SHP77 treated with DMSO at 0.1 percent for 48 hours (cell line): ENCODE data around the gene GCLC.
"Not testable (repeated sequence)": the region's sequence is repeated elsewhere in the genome, so short reads cannot be mapped to it uniquely, and the experiment has no call there.

Experiments used
- DNase-seq: peaks from one replicate; lab custom pipeline; 2025; lab: John Stamatoyannopoulos, UW

The GCLC gene

DNA sequence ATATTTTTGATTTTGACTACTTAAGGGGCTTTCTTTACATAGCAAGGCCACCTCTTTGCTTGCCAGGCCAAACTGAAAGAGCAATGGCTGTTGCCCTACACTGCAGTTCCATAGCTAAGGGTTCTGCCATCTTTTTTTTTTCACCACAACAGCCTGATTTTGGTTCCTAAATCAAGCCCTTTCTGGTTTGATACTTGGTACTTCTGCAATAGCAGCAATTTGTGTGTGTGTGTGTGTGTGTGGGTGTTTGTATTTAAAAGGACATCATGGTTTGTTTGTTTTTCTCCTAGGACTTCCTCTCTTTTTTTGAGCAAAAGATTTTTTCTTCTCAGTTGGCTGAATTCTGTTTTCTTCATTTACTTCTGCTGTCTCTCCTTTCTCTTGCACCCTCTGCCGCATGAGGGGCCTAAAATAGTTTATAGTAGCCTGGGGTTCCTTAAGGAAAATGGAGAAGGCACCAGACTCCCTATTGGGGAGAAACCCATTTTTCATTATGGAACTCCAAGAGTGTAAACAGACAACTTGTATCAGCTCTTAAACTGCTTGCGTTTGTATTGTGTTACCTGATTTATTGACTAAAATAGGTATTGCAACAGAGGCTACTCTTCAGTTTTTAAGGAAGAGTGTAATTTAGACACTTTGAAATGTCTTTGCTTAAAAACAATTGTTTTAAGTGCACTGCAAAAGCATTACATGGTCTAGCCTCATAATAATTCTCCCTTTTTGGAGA, 12.2 kb upstream of the GCLC start:
- no peak for DNase-seq

GRCh38 chr6:53553600-53553999, 8.7 kb upstream of the GCLC start:
- not testable (repeated sequence) for DNase-seq

- not testable (repeated sequence) for DNase-seq
These were observed 6.8 kb upstream of the GCLC start for GRCh38 chr6:53551681-53552080.

DNA sequence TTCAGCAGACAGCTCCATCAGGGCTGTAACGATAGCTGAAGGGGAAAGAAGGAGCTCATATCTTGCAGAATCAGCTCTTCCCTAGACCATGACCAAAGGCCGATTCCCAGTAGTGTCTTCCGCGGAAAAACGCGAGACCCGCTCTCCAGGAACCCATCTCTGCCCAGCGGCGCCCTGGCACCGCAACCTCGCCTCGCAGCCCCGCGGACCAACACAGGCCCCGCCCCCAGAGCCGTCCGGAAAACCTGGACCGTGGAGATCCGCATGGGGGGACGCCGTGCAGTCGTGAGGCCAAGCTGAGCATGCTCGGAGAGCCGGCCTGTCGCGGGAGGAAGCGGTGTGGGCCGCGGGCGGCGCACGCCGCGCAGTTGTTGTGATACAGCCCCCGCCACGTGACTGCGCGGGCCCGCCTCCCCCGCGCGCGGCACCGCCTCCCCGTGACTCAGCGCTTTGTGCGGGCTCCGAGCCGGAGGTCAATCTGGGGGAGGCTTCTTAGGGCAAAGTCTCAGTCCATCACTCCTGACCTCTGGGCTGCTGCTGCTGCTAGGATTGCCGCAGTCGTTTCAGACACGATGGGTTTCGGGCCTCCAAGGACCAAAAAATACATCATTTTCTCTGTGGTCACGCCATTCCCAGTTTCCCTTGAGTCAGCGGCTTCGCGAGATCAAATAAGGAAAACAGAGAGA, 3.1 kb upstream of the GCLC start:
- peak; percentile 85 for DNase-seq

DNA sequence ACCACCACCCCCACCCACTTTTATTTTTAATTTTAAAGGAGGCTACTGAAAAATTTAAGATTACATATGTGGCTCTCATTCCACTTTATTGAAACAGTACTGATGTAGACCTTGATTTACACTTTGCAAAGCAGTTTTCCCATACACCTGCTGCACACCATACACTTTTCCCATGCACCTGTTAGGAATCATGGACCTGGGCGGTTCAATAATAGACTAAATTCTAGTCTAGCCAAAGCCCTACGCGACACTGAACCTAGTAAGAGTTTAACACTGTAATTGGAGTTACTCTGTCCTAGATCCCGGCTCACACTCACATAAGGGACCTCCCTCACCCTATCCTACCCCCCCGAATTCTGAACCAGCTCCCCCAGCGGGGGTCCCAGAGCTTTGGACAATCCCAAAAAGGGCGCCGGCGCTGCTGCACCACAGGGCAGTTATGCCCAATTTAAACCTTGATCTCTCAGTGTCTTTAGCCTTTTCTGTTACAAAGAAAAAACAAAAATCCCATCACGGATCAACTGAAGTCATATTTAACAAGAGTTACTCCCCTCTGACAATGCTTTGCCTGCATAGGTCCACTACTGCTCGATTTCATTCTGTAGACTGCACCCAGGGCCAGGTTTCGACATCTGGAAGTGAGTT, 2.4 kb upstream of the GCLC start:
- DNase-seq = no peak

- no peak for DNase-seq
These were observed 1.4 kb upstream of the GCLC start for GRCh38 chr6:53546281-53546680.

- no peak for DNase-seq
These were observed 758 bp downstream of the GCLC start for GRCh38 chr6:53544217-53544469.

DNA sequence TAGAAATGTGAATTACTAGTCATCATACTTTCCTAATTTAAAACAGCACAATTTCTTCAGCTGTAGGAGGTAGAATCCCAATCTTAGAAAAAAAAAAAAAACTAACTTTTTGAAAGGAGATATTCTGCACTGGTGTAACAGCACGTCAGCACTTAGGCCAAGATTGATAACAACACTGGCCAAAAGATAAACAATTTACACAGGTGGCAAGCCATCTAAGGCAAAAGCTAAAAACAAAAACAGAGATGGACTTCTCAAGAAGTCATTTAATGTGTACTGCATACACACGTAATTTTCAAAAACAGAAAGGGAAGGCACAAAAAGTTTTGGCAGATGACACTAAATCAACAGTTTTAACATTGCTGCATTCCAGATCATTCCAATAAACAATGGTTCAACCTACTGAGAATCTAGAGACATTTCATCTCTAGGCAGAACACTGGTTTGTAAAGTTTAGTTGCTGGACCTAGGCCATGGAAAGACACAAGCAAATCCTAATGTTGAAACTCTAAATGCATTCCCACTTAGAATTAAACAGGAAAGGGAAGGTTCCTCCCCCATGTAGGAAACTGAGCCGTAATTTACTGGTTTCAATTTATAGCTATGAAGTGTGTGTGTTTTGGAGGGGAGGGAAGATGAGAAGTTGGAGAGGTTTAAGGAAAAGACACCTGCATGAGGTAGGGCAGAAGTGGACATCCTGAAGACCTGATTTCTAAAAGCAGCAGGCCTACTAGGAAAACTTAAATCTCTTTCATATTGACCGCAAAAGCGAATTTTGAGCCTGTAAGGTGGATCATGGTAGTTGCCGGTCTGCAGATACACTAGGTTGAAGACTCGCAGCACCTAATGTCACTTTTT, 1.3 kb downstream of the GCLC start:
- DNase-seq = peak; percentile 21

- DNase-seq = no peak
These were observed 3.0 kb downstream of the GCLC start for GRCh38 chr6:53541900-53542299.

DNA sequence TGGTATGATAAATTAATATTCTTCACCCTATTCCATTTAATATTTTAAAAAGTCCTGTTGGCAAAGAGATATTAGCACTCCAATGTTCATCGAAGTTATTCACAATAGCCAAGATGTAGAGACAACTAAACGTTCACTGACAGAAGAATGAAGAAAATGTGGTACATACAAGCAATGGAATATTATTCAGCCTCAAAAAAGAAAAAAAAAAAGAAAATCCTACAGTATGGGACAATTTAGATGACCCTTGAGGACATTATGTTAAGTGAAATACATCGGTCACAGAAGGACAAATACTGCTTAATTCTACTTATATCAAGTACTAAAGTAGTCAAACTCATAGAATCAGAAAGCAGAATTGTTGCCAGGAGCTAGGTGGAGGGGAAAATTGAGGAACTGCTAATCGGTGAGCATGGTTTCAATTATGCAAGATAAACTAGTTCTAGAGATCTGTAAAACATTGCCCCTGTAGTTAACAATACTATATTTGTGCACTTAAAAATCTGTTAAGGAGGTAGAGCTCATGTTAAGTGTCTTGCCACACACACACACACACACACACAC, 4.7 kb downstream of the GCLC start:
- DNase-seq = no peak

DNA sequence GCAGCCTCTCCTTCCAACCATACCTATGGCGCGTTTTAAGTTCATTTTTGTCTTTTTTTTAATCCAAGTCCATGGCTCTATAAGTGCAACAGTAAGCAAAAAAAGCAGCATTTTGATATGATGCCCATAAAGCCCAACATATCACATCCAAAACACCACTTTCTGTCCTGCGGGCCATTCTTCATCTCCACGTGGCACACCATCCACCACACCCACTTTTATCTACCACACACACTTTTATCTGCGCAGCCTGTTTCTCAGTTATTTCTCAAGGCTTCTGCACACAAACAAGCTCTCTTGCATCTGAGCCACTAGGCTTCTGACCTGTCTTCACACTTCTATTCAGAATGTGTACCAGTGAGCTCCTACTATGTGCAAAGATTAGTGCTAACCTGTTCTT, 5.3 kb downstream of the GCLC start:
- DNase-seq = no peak

- DNase-seq = no peak
These were observed 8.3 kb downstream of the GCLC start for GRCh38 chr6:53536561-53536960.

- no peak for DNase-seq
These were observed 12.0 kb downstream of the GCLC start for GRCh38 chr6:53532942-53533341.

GRCh38 chr6:53532061-53532797, 12.7 kb downstream of the GCLC start:
- no peak for DNase-seq

GRCh38 chr6:53530780-53531386, 14.0 kb downstream of the GCLC start:
- no peak for DNase-seq

DNA sequence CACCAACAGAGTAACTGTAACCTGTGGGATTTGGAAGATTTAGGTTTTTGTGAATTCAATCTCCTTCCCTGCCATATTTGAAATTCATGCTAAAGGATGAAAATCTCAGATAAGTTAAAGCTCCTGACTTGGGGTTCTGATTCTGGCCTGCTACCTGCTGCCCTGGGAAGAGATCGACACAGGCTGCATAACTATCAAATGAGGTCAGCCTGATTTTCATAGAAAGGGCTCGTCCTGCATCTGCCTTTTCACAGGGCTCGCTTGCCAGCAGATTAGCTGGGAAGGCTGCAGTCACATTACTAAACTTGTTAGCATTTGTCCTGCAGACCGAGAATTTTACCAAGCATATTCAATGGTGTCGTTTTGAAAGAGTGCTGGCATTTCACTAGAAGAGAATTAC, 14.6 kb downstream of the GCLC start:
- DNase-seq = no peak

GRCh38 chr6:53529324-53530036, 15.4 kb downstream of the GCLC start:
- DNase-seq = no peak

GRCh38 chr6:53528107-53528506, 16.8 kb downstream of the GCLC start:
- DNase-seq = no peak

- DNase-seq = peak; percentile 37
These were observed 17.6 kb downstream of the GCLC start for GRCh38 chr6:53527249-53527765.

DNA sequence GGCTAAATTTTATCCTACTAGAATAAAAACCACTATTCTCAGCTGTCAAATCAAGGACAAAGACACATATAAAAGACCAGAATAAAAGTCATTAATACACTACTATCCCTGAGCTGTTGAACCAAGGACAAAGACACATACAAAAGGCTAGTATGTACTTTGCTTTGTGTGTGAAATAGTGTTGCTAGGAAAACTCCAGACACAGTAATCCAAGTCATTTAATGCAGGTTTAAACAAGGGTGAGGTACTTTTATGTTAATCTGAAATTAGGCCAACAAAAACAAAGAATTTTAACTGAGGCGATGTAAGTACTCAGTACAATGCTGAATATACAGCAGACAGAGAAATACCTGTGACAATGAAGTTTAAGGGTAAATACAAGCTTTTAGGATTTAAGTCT, 18.9 kb downstream of the GCLC start:
- no peak for DNase-seq
